ENCODE data around the gene MACIR.

The MACIR gene

GRCh38 chr5:103291606-103292005, 33.0 kb downstream of the MACIR start:
- DNase-seq (ENCODE audit: low spot score): no peak

- DNase-seq (ENCODE audit: low spot score): no peak
Observed at GRCh38 chr5:103293099-103293498, 34.5 kb downstream of the MACIR start.

- DNase-seq (ENCODE audit: low spot score): no peak
Observed at GRCh38 chr5:103293719-103294118, 35.2 kb downstream of the MACIR start.

GRCh38 chr5:103294906-103295305, 36.3 kb downstream of the MACIR start:
- no peak for DNase-seq (ENCODE audit: low spot score)

GRCh38 chr5:103295424-103295823, 36.9 kb downstream of the MACIR start:
- DNase-seq (ENCODE audit: low spot score): no peak

GRCh38 chr5:103295871-103296270, 37.3 kb downstream of the MACIR start:
- DNase-seq (ENCODE audit: low spot score): peak; percentile 11

- DNase-seq (ENCODE audit: low spot score): no peak
Observed at GRCh38 chr5:103298117-103298516, 39.6 kb downstream of the MACIR start.

GRCh38 chr5:103298607-103299188, 40.1 kb downstream of the MACIR start:
- DNase-seq (ENCODE audit: low spot score): no peak

- DNase-seq (ENCODE audit: low spot score): no peak
Observed at GRCh38 chr5:103305809-103306208, 47.2 kb downstream of the MACIR start.

GRCh38 chr5:103307470-103307869, 48.9 kb downstream of the MACIR start:
- no peak for DNase-seq (ENCODE audit: low spot score)

- no peak for DNase-seq (ENCODE audit: low spot score)
Observed at GRCh38 chr5:103308774-103309173, 50.2 kb downstream of the MACIR start.

- no peak for DNase-seq (ENCODE audit: low spot score)
Observed at GRCh38 chr5:103313056-103313455, 54.5 kb downstream of the MACIR start.

- DNase-seq (ENCODE audit: low spot score): no peak
Observed at GRCh38 chr5:103315455-103315854, 56.9 kb downstream of the MACIR start.

GRCh38 chr5:103327451-103327850, 68.9 kb downstream of the MACIR start:
- no peak for DNase-seq (ENCODE audit: low spot score)

GRCh38 chr5:103327893-103328292, 69.3 kb downstream of the MACIR start:
- DNase-seq (ENCODE audit: low spot score): no peak

Data from hematopoietic multipotent progenitor cell treated with erythropoietin and hydrocortisone succinate and interleukin-3 and kit ligand, for 15 days (in vitro differentiated cells).